K562 (cell line): ENCODE data around the gene NUMB. TPM values are rescaled to one million over a fixed set of nuclear protein-coding genes. Genes with fewer than 3 reads are reported as not detected.

Experiments used
- ATAC-seq: fragments of 200-7000 bp; cut with Tn5 transposase; 3 replicates; pipeline ENCODE4 v1.9.1; 2020; ENCODE audit warnings: moderate library complexity
- BruUV-seq: library from RNA; stranded (reverse); fragments of 400-500 nt; replicated peaks from 2 replicates; lab custom pipeline; 2021; lab: Mats Ljungman, UMichigan
- CTCF ChIA-PET: fragments of 300-600 bp; formaldehyde crosslinking; extraction: SDS; loops from one replicate; lab custom pipeline; 2021; ENCODE audit warnings: low intra/inter-chr PET ratio; lab: Yijun Ruan, JAX
- POLR2A ChIA-PET: fragments of 300-600, 350-650 bp; sonication (Branson Sonifier 250); formaldehyde crosslinking; extraction: SDS; loops from one replicate; lab custom pipeline; 2021; ENCODE audit warnings: antibody characterized with exemption, inconsistent platforms; lab: Yijun Ruan, JAX
- DNase-seq, 4 experiments: peaks; one replicate each; pipeline versions ENCODE4 v3.0.0 to v3.0.0-alpha.2; 2011 to 2018; ENCODE audit warnings: low spot score in 3 of 4, mixed read lengths in 3 of 4; ENCODE audit errors: extremely low read depth in 1 of 4
- FAIRE-seq: peaks from 2 replicates; lab custom pipeline; 2011; peaks lifted over from hg19 to GRCh38; lab: Jason Lieb, UNC
- H2AFZ ChIP-seq: 2 replicates; pipeline ENCODE4 v1.6.0; 2011; ENCODE audit warnings: low read depth, low read length, control low read depth, inconsistent platforms
- H3K27ac ChIP-seq: fragments of 200-600 bp; 3 replicates; pipeline ENCODE4 v1.8.0; 2011; ENCODE audit warnings: low read depth, mild to moderate bottlenecking, control low read depth, inconsistent platforms, low read length, moderate library complexity, mixed read lengths; ENCODE audit errors: extremely low read depth
- H3K27me3 ChIP-seq, 2 experiments: fragments of 300-600 bp in 1 of 2; 2 replicates in 1 of 2; 3 replicates in 1 of 2; pipeline versions ENCODE4 v1.6.0 to v1.8.0; 2011; ENCODE audit warnings: inconsistent platforms in 2 of 2, low read length in 2 of 2, mild to moderate bottlenecking in 1 of 2, mixed read lengths in 1 of 2, moderate library complexity in 1 of 2; ENCODE audit not compliant: control insufficient read depth in 2 of 2, insufficient read depth in 2 of 2
- H3K36me3 ChIP-seq: fragments of 300-600 bp; 3 replicates; pipeline ENCODE4 v1.8.0; 2011; ENCODE audit warnings: mild to moderate bottlenecking, low read length, inconsistent platforms; ENCODE audit not compliant: control insufficient read depth, insufficient read depth
- H3K4me1 ChIP-seq, 2 experiments: fragments of 200-600 bp in 1 of 2; replicated peaks in 1 of 2; 2 replicates in 1 of 2; 3 replicates in 1 of 2; pipeline versions ENCODE4 v1.5.1 to v1.8.0; 2011; ENCODE audit warnings: inconsistent platforms in 2 of 2, low read length in 2 of 2, mild to moderate bottlenecking in 1 of 2, mixed read lengths in 1 of 2, moderate library complexity in 1 of 2; ENCODE audit not compliant: control insufficient read depth in 2 of 2, insufficient read depth in 2 of 2
- H3K4me2 ChIP-seq: 2 replicates; pipeline ENCODE4 v1.6.1; 2011; ENCODE audit warnings: low read length, control low read depth, inconsistent platforms, mixed read lengths; ENCODE audit not compliant: insufficient read depth
- H3K4me3 ChIP-seq: fragments of 200-600 bp; sonication (generic), shearing (Covaris generic); 2 replicates; pipeline ENCODE4 v1.5.1; 2016; ENCODE audit warnings: control low read depth, inconsistent platforms
- H3K79me2 ChIP-seq: fragments of 200-600 bp; 3 replicates; pipeline ENCODE4 v1.8.0; 2011; ENCODE audit warnings: low read length, inconsistent platforms; ENCODE audit not compliant: control insufficient read depth, insufficient read depth
- H3K9ac ChIP-seq, 2 experiments: 2 replicates each; pipeline versions ENCODE4 v1.6.0 to v1.6.1; 2011; ENCODE audit warnings: low read depth in 2 of 2, low read length in 2 of 2, control low read depth in 1 of 2, inconsistent platforms in 1 of 2, mild to moderate bottlenecking in 1 of 2, mixed read lengths in 1 of 2; ENCODE audit not compliant: insufficient read depth in 1 of 2
- H3K9me1 ChIP-seq: one replicate; pipeline ENCODE4 v1.6.0; 2011; ENCODE audit warnings: inconsistent platforms, mild to moderate bottlenecking, low read length, moderate library complexity; ENCODE audit not compliant: control insufficient read depth, insufficient read depth
- H3K9me3 ChIP-seq: replicated peaks from 2 replicates; pipeline ENCODE4 v1.5.1; 2011; ENCODE audit warnings: low read depth, low read length, inconsistent platforms; ENCODE audit not compliant: control insufficient read depth, insufficient read depth
- H4K20me1 ChIP-seq: replicated peaks from 2 replicates; pipeline ENCODE4 v1.6.1; 2011; ENCODE audit warnings: low read length, inconsistent platforms, mixed read lengths; ENCODE audit not compliant: control insufficient read depth, insufficient read depth
- CHD2 ChIP-seq: IDR thresholded peaks from 2 replicates; pipeline ENCODE4 v1.6.1; 2011; ENCODE audit warnings: low read depth, low read length
- EWSR1 ChIP-seq: fragments of 450-650 bp; IDR thresholded peaks from 2 replicates; pipeline ENCODE4 v1.6.1; 2018; ENCODE audit warnings: borderline replicate concordance, mild to moderate bottlenecking, low read depth, moderate library complexity; ENCODE audit not compliant: partially characterized antibody
- GTF2A2 ChIP-seq: IDR thresholded peaks from 2 replicates; pipeline ENCODE4 v1.6.1; 2016; ENCODE audit warnings: mild to moderate bottlenecking, missing genetic modification characterization, missing compliant biosample characterization
- L3MBTL2 ChIP-seq: fragments of 450-650 bp; IDR thresholded peaks from 2 replicates; pipeline ENCODE4 v1.6.1; 2016; ENCODE audit warnings: mild to moderate bottlenecking, moderate library complexity
- NR3C1 ChIP-seq: sonication (generic); formaldehyde crosslinking; IDR thresholded peaks from 2 replicates; pipeline ENCODE4 v1.8.1; 2022; ENCODE audit warnings: missing genetic modification reagents
- SETDB1 ChIP-seq: IDR thresholded peaks from one replicate; pipeline ENCODE4 v1.6.1; 2012; ENCODE audit warnings: low read length, control low read depth, inconsistent platforms
- SNAPC5 ChIP-seq: fragments of 250-450 bp; sonication (Bioruptor Pico); IDR thresholded peaks from 2 replicates; pipeline ENCODE4 v1.8.0; 2021; ENCODE audit warnings: moderate library complexity, mild to moderate bottlenecking, inconsistent platforms
- ZC3H11A ChIP-seq: IDR thresholded peaks from 2 replicates; pipeline ENCODE4 v1.6.1; 2012; ENCODE audit warnings: low read depth, low read length, improper control_type of control experiment
- ZNF449 ChIP-seq: fragments of 250-450 bp; sonication (Bioruptor Pico); IDR thresholded peaks from 2 replicates; pipeline ENCODE4 v1.8.0; 2022; ENCODE audit warnings: moderate library complexity, mild to moderate bottlenecking, inconsistent platforms
- ZNF780A ChIP-seq: fragments of 250-450 bp; sonication (Bioruptor Pico); IDR thresholded peaks from 2 replicates; pipeline ENCODE4 v1.5.0; 2021; ENCODE audit warnings: mild to moderate bottlenecking
- WGBS: fragments of 100-300 bp; shearing (Covaris generic); methylation state at CpG from one replicate; pipeline ENCODE4 v1.1.6; 2016; ENCODE audit warnings: low coverage, mixed read lengths; ENCODE audit not compliant: insufficient coverage; ENCODE audit errors: missing lambda C conversion rate; 5-methylcytosine and 5-hydroxymethylcytosine counted together
- in situ Hi-C: fragments of 300-500 bp; cut with MboI; formaldehyde crosslinking; loops from 4 replicates; pipeline ENCODE4 v1.15.0; 2018; ENCODE audit warnings: inconsistent platforms, mixed read lengths
- intact Hi-C: fragments of 100-400 bp; cut with micrococcal nuclease; formaldehyde crosslinking; loops from 2 replicates; pipeline ENCODE4 v1.14.2; 2022
- polyA plus RNA-seq, 8 experiments: library from polyadenylated mRNA; depleted of rRNA in 4 of 8; stranded (reverse) in 5 of 8; unstranded in 3 of 8; fragments of >200 nt; fragmentation: Nextera tagmentation in 2 of 8; fragmentation: Illumina TruSeq in 1 of 8; extraction: Ambion mirVana in 2 of 8; extraction: Trizol in 1 of 8; gene quantifications; 2 replicates each; pipeline versions ENCODE4 v1.2.1 to v1.2.3, GENCODE V29; 2011 to 2014; ENCODE audit warnings: inconsistent platforms in 1 of 8, missing spikeins in 1 of 8
- total RNA-seq, 7 experiments: library from RNA; depleted of rRNA in 6 of 7; stranded (reverse); fragments of >200 nt in 6 of 7; fragmentation: Illumina TruSeq in 2 of 7; extraction: Trizol in 2 of 7; gene quantifications; 2 replicates each; pipeline versions ENCODE4 v1.2.1 to v1.2.3, GENCODE V29; 2011 to 2021; ENCODE audit warnings: low replicate concordance in 1 of 7
- TF ChIP-seq, protein P1 (sequence below), 2 experiments: fragments of 450-650 bp in 1 of 2; sonication (generic) in 1 of 2; formaldehyde crosslinking; conservative IDR thresholded peaks; 2 replicates each; pipeline versions ENCODE4 v1.4.0 to v1.8.1; 2020 to 2022; ENCODE audit warnings: mild to moderate bottlenecking in 1 of 2, missing genetic modification reagents in 1 of 2
- TF ChIP-seq, protein P2 (sequence below), 2 experiments: fragments of 450-650 bp; formaldehyde crosslinking in 1 of 2; IDR thresholded peaks; 2 replicates each; pipeline versions ENCODE4 v1.4.0 to v1.6.1; 2014 to 2020; ENCODE audit warnings: mild to moderate bottlenecking in 2 of 2, borderline replicate concordance in 1 of 2, low read depth in 1 of 2

Gene NUMB
- total and polyA plus RNA-seq, 9 of the 15 experiments (the other 6 are each of a cell fraction or from before 2014, with no cell fraction given), result 13.5 to 54.0 (median 32.3) TPM

GRCh38 chr14:73397810-73398209 lies 60.5 kb downstream of the NUMB start:
- 69% methylated on average over 3 of the region's 3 CpGs for WGBS
- FAIRE-seq, result no peak
- POLR2A ChIA-PET, result no interaction called here
- TF ChIP-seq, protein P1, sequence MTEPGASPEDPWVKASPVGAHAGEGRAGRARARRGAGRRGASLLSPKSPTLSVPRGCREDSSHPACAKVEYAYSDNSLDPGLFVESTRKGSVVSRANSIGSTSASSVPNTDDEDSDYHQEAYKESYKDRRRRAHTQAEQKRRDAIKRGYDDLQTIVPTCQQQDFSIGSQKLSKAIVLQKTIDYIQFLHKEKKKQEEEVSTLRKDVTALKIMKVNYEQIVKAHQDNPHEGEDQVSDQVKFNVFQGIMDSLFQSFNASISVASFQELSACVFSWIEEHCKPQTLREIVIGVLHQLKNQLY (CRISPR knock-in tag; conservative IDR thresholded peaks at IDR 0.05), result no peak
- TF ChIP-seq L3MBTL2 (no peak), EWSR1 (no peak), CHD2 (no peak), GTF2A2 (tag) (no peak), ZNF449 (CRISPR knock-in tag) (no peak), ZC3H11A (no peak), ZNF780A (CRISPR knock-in tag) (no peak), NR3C1 (CRISPR knock-in tag) (no peak), SNAPC5 (CRISPR knock-in tag) (no peak), SETDB1 (no peak)
- TF ChIP-seq, protein P2, sequence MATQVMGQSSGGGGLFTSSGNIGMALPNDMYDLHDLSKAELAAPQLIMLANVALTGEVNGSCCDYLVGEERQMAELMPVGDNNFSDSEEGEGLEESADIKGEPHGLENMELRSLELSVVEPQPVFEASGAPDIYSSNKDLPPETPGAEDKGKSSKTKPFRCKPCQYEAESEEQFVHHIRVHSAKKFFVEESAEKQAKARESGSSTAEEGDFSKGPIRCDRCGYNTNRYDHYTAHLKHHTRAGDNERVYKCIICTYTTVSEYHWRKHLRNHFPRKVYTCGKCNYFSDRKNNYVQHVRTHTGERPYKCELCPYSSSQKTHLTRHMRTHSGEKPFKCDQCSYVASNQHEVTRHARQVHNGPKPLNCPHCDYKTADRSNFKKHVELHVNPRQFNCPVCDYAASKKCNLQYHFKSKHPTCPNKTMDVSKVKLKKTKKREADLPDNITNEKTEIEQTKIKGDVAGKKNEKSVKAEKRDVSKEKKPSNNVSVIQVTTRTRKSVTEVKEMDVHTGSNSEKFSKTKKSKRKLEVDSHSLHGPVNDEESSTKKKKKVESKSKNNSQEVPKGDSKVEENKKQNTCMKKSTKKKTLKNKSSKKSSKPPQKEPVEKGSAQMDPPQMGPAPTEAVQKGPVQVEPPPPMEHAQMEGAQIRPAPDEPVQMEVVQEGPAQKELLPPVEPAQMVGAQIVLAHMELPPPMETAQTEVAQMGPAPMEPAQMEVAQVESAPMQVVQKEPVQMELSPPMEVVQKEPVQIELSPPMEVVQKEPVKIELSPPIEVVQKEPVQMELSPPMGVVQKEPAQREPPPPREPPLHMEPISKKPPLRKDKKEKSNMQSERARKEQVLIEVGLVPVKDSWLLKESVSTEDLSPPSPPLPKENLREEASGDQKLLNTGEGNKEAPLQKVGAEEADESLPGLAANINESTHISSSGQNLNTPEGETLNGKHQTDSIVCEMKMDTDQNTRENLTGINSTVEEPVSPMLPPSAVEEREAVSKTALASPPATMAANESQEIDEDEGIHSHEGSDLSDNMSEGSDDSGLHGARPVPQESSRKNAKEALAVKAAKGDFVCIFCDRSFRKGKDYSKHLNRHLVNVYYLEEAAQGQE (IDR thresholded peaks at IDR 0.05; ENCODE audit: borderline replicate concordance), result no peak
- TF ChIP-seq, protein P2 (CRISPR knock-in tag; IDR thresholded peaks at IDR 0.05; ENCODE audit: low read depth), result no peak

More at GRCh38 chr14:73397810-73398209, 60.5 kb downstream of the NUMB start:
- CTCF ChIA-PET, result no interaction called here
- no peak overlapping the region for H3K27ac ChIP-seq
- H3K79me2 ChIP-seq, result peaks cover 22% of the 10 kb centered on the region
- no peak overlapping the region for H3K4me3 ChIP-seq
- no peak overlapping the region for H3K4me2 ChIP-seq
- no peaks in the 10 kb centered on the region for H3K9me3 ChIP-seq
- H3K27me3 ChIP-seq, result no peaks in the 10 kb centered on the region
- no peaks in the 10 kb centered on the region for H3K9me1 ChIP-seq
- intact Hi-C loops, result no loop called here
- TSS peak; percentile 20 for BruUV-seq
- H3K4me1 ChIP-seq, result no peaks in the 10 kb centered on the region
- H4K20me1 ChIP-seq, result no peaks in the 10 kb centered on the region
- no peak overlapping the region for H3K9ac ChIP-seq
- ATAC-seq, result no peak
- in situ Hi-C loops, result no loop called here
- no peak for DNase-seq
- no peak overlapping the region for H2AFZ ChIP-seq
- peaks cover 3% of the 10 kb centered on the region; the same call in 1 of the 3 replicates for H3K36me3 ChIP-seq
